Testis (tissue), 2 donors: ENCODE results near the gene SLC25A11.

Source experiments
- POLR2A ChIP-seq: fragments of 450-650 bp; IDR thresholded peaks from one replicate; pipeline ENCODE4 v1.6.1; 2017; ENCODE audit warnings: antibody characterized with exemption, mild to moderate bottlenecking, moderate library complexity
- TF ChIP-seq, protein P1 (sequence below), 3 experiments: fragments of 450-650 bp in 2 of 3; fragments of 200-600 bp in 1 of 3; sonication (generic) in 1 of 3; IDR thresholded peaks; one replicate each; pipeline ENCODE4 v1.5.1; 2016 to 2019; ENCODE audit warnings: antibody characterized with exemption in 3 of 3, mild to moderate bottlenecking in 2 of 3, moderate library complexity in 1 of 3

DNA sequence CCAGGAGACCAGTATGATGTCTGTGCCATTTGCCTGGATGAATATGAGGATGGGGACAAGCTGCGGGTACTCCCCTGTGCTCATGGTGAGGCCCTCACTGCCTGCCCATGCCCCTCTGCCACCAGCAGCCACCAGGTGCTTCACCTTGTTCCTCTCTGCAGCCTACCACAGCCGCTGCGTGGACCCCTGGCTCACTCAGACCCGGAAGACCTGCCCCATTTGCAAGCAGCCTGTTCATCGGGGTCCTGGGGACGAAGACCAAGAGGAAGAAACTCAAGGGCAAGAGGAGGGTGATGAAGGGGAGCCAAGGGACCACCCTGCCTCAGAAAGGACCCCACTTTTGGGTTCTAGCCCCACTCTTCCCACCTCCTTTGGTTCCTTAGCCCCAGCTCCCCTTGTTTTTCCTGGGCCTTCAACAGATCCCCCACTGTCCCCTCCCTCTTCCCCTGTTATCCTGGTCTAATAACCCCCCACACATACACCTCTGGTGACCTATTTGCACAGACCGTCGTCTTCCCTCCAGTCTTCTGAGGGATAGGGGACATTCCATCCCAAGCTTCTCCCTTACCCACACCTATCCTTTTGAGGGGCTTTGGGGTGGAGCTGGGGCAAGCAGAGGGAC lies 4.8 kb upstream of the SLC25A11 start:
- TF ChIP-seq, protein P1, sequence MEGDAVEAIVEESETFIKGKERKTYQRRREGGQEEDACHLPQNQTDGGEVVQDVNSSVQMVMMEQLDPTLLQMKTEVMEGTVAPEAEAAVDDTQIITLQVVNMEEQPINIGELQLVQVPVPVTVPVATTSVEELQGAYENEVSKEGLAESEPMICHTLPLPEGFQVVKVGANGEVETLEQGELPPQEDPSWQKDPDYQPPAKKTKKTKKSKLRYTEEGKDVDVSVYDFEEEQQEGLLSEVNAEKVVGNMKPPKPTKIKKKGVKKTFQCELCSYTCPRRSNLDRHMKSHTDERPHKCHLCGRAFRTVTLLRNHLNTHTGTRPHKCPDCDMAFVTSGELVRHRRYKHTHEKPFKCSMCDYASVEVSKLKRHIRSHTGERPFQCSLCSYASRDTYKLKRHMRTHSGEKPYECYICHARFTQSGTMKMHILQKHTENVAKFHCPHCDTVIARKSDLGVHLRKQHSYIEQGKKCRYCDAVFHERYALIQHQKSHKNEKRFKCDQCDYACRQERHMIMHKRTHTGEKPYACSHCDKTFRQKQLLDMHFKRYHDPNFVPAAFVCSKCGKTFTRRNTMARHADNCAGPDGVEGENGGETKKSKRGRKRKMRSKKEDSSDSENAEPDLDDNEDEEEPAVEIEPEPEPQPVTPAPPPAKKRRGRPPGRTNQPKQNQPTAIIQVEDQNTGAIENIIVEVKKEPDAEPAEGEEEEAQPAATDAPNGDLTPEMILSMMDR (IDR thresholded peaks at IDR 0.05) = no peak
- TF ChIP-seq POLR2A = no peak
